ENCODE data around the gene C2CD4A. TPM values are rescaled to one million over a fixed set of nuclear protein-coding genes. Genes with fewer than 3 reads are reported as not detected.
A peak's percentile ranks its signal among the peaks of the same experiment; 100 is the strongest.

Gene C2CD4A
- polyA plus RNA-seq, 1 experiment: not detected

DNA sequence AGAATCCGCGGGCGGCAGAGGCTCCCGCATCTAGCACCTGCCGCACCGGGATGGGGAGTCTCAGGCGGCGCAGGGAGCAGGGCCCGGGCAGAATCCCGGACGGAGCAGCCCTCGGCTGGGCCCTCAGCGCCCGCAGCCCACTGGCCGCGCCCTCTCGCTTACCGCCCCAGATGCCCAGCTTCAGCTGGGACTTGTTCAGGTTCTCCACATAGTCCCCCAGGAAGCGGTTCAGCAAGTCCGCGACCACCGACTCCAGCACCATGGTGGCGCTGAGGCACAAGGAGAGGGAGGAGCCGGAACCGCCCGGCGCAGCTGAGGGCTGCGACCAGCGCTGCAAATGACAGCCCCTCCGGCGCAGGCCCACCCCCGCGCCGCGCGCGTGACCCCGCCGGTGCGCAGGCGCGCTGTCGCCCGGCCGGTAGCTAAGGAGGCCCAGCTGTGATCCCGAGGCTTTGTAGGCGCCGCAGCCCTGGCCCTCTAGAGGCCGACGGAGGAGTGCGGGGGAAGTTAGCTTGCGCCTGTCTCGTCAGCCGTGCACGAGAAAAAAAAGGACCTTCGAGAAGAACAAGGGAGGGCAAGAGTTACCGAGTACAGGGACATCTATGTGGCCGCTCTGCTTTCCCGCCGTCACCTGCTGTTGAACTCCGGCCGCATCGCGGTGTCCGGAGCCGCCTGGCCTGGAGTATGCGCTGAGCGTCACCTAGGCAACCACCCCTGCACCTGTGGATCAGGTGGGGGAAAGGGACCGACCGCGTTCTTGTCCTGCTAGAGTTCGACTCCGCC lies 6.5 kb upstream of the C2CD4A start, which contains the start of gene VPS13C:
Gene VPS13C (minus strand): TSS at position 335 of the 783 bp plus-strand sequence. CDS start 73 bp downstream, at position 262.
- CTCF ChIA-PET: interaction anchor here (0.6 to 3.0 kb wide), 17 partner anchors 8 to 1073 kb away, joined by 3 to 35 read pairs (median 3); no protein-coding TSS in a partner anchor
- DNase-seq (ENCODE audit: low read depth, low spot score): peak; percentile 84
- Histone ChIP-seq H3K4me3 (ENCODE audit: low read depth, low read length) (peak within 1 kb of the TSS; percentile 86), H3K27ac (ENCODE audit: low read depth, low read length) (peak within 1 kb of the TSS; percentile 61), H3K27me3 (ENCODE audit: control insufficient read depth, insufficient read depth, low read length) (peaks cover 21% of the 10 kb centered on the region), H3K9me3 (ENCODE audit: control insufficient read depth, insufficient read depth, low read length) (no peaks in the 10 kb centered on the region; the same call in 1 of the 2 replicates)
- TF ChIP-seq, protein P1, sequence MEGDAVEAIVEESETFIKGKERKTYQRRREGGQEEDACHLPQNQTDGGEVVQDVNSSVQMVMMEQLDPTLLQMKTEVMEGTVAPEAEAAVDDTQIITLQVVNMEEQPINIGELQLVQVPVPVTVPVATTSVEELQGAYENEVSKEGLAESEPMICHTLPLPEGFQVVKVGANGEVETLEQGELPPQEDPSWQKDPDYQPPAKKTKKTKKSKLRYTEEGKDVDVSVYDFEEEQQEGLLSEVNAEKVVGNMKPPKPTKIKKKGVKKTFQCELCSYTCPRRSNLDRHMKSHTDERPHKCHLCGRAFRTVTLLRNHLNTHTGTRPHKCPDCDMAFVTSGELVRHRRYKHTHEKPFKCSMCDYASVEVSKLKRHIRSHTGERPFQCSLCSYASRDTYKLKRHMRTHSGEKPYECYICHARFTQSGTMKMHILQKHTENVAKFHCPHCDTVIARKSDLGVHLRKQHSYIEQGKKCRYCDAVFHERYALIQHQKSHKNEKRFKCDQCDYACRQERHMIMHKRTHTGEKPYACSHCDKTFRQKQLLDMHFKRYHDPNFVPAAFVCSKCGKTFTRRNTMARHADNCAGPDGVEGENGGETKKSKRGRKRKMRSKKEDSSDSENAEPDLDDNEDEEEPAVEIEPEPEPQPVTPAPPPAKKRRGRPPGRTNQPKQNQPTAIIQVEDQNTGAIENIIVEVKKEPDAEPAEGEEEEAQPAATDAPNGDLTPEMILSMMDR (IDR thresholded peaks at IDR 0.05; ENCODE audit: low read depth, low read length): peak; percentile 82
- POLR2A ChIA-PET: no interaction called here

DNA sequence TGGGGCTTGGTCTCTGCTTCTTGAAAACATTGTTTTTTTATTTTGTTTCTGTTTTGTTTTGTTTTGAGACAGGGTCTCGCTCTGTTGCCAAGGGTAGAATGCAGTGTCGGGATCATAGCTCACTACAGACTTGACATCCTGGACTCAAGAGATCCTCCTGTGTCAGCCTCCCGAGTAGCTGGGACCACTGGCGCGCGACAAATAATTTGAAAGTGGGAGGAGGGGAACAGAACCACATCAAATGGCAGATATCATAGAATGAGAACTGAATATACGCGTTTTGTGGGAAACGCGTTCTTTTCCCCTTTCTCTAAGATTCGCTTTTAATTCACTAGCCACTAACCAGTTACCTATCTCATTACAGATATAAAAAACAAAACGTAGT lies 5.9 kb upstream of the C2CD4A start:
- Histone ChIP-seq H3K4me3 (ENCODE audit: low read depth, low read length) (peak overlapping the region; percentile 86), H3K27me3 (ENCODE audit: control insufficient read depth, insufficient read depth, low read length) (peaks cover 21% of the 10 kb centered on the region), H3K9me3 (ENCODE audit: control insufficient read depth, insufficient read depth, low read length) (no peaks in the 10 kb centered on the region; the same call in 1 of the 2 replicates), H3K27ac (ENCODE audit: low read depth, low read length) (no peak overlapping the region)
- ChIA-PET POLR2A (no interaction called here), CTCF (interaction anchor here (0.9 to 3.0 kb wide), 12 partner anchors 9 to 1073 kb away, joined by 3 to 35 read pairs (median 4); no protein-coding TSS in a partner anchor)
- TF ChIP-seq, protein P1 (IDR thresholded peaks at IDR 0.05; ENCODE audit: low read depth, low read length): no peak
- DNase-seq (ENCODE audit: low read depth, low spot score): no peak

DNA sequence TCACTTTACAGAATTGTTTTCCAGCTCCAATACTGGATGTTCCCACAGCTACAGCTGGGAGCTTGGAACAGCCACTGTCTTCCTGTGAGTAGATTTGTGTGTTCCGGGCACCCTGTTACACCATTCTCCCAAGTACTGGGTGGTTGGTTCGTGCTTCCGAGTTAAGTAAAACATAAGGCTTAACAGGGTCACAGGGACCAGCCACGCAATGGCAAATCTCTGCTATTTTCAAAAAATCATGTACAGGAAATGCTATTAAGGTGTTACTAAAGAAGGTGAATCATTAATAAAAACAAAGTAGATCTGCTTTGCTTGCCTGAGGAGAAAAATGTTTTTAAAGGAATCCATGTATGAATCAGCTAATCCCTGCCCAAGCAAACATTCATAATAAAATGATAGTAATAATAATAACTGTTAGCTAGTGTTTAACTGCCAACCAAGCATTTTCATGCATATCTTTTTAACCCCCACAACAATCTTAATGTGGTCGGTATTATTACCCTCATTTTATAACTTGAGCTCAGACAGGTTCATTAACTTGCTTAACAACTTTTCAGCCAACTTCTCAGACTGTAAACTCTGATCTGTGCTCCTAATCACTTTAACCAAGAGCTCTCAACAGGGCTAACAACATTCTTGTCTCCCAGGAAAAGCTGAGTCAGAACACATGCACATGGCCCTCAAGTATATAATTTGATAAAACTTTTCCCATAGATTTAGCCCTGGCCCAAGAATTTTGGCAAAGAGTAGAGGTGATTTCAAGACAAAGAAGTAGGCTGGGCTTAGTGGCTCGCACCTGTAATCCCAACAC lies 2.7 kb upstream of the C2CD4A start:
- TF ChIP-seq, protein P1 (IDR thresholded peaks at IDR 0.05; ENCODE audit: low read depth, low read length): no peak
- CTCF ChIA-PET: interaction anchor here (0.5 to 2.6 kb wide), 4 partner anchors 8 to 243 kb away, joined by 3 to 20 read pairs (median 4); no protein-coding TSS in a partner anchor
- no peak for DNase-seq (ENCODE audit: low read depth, low spot score)
- POLR2A ChIA-PET: no interaction called here
- Histone ChIP-seq H3K27me3 (ENCODE audit: control insufficient read depth, insufficient read depth, low read length) (peaks cover 38% of the 10 kb centered on the region), H3K9me3 (ENCODE audit: control insufficient read depth, insufficient read depth, low read length) (no peaks in the 10 kb centered on the region; the same call in 1 of the 2 replicates), H3K4me3 (ENCODE audit: low read depth, low read length) (no peak overlapping the region), H3K27ac (ENCODE audit: low read depth, low read length) (no peak overlapping the region)

DNA sequence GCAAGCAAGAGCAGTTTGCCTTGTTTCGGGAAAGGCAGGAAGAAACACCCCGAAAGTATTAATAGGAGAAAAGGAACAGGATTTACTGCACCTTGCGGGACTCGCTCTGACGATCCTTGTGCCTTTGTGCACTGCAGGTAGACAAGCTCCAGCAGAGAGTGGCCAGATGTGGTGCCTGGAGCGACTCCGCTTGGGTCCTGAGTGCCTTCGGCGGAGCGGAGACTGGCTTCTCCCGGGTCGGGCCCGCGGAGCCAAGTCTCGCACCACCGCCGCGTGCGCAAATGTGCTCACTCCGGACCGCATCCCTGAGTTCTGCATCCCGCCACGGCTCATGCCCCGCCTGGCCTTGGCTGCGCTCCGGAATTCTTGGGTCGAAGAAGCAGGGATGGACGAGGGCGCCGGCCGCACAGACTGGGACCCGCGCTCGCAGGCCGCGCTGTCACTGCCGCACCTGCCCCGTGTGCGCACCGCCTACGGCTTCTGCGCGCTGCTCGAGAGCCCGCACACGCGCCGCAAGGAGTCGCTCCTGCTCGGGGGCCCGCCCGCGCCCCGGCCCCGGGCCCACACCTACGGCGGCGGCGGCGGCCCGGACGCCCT lies 769 bp downstream of the C2CD4A start:
- no peak for DNase-seq (ENCODE audit: low read depth, low spot score)
- CTCF ChIA-PET: interaction anchor here (1.0 kb wide), 1 partner anchor 240 kb away, joined by 5 read pairs; no protein-coding TSS in a partner anchor
- TF ChIP-seq, protein P1 (IDR thresholded peaks at IDR 0.05; ENCODE audit: low read depth, low read length): no peak
- POLR2A ChIA-PET: no interaction called here
- Histone ChIP-seq H3K9me3 (ENCODE audit: control insufficient read depth, insufficient read depth, low read length) (no peaks in the 10 kb centered on the region; the same call in 1 of the 2 replicates), H3K4me3 (ENCODE audit: low read depth, low read length) (no peak overlapping the region; the same call in 1 of the 2 replicates), H3K27me3 (ENCODE audit: control insufficient read depth, insufficient read depth, low read length) (peaks cover 32% of the 10 kb centered on the region), H3K27ac (ENCODE audit: low read depth, low read length) (no peak overlapping the region)
